ENCODE results near the gene AMY1C.
"Not testable (repeated sequence)": the region's sequence is repeated elsewhere in the genome, so short reads cannot be mapped to it uniquely, and the experiment has no call there.

Gene AMY1C

GRCh38 chr1:103749598-103749997 lies at the start of gene AMY1C:
AMY1C (plus strand) TSS chr1:103749898; CDS start chr1:103750470, 572 bp downstream.
- not testable (repeated sequence) for DNase-seq (ENCODE audit: low spot score); H3K27ac Mint-ChIP-seq; H3K4me1 Mint-ChIP-seq (ENCODE audit: low read depth); H3K27me3 Mint-ChIP-seq (ENCODE audit: low read depth); H3K4me3 Mint-ChIP-seq; H3K36me3 Mint-ChIP-seq (ENCODE audit: low read depth); H3K9me3 Mint-ChIP-seq

- DNase-seq (ENCODE audit: low spot score); H3K4me1 Mint-ChIP-seq (ENCODE audit: low read depth); H3K4me3 Mint-ChIP-seq; H3K27me3 Mint-ChIP-seq (ENCODE audit: low read depth); H3K36me3 Mint-ChIP-seq (ENCODE audit: low read depth); H3K27ac Mint-ChIP-seq; H3K9me3 Mint-ChIP-seq: not testable (repeated sequence)
Observed at GRCh38 chr1:103700669-103701068, 49.0 kb upstream of the AMY1C start.

- not testable (repeated sequence) for H3K36me3 Mint-ChIP-seq (ENCODE audit: low read depth); H3K4me1 Mint-ChIP-seq (ENCODE audit: low read depth); H3K4me3 Mint-ChIP-seq; DNase-seq (ENCODE audit: low spot score); H3K27me3 Mint-ChIP-seq (ENCODE audit: low read depth); H3K9me3 Mint-ChIP-seq; H3K27ac Mint-ChIP-seq
Observed at GRCh38 chr1:103701256-103701655, 48.4 kb upstream of the AMY1C start.

GRCh38 chr1:103707670-103708069 lies 42.0 kb upstream of the AMY1C start:
- H3K36me3 Mint-ChIP-seq (ENCODE audit: low read depth); H3K27ac Mint-ChIP-seq; H3K4me3 Mint-ChIP-seq; DNase-seq (ENCODE audit: low spot score); H3K4me1 Mint-ChIP-seq (ENCODE audit: low read depth); H3K9me3 Mint-ChIP-seq; H3K27me3 Mint-ChIP-seq (ENCODE audit: low read depth): not testable (repeated sequence)

- H3K36me3 Mint-ChIP-seq (ENCODE audit: low read depth); H3K27me3 Mint-ChIP-seq (ENCODE audit: low read depth); H3K27ac Mint-ChIP-seq; H3K4me3 Mint-ChIP-seq; H3K4me1 Mint-ChIP-seq (ENCODE audit: low read depth); DNase-seq (ENCODE audit: low spot score); H3K9me3 Mint-ChIP-seq: not testable (repeated sequence)
Observed at GRCh38 chr1:103710381-103710780, 39.3 kb upstream of the AMY1C start.

- DNase-seq (ENCODE audit: low spot score); H3K4me3 Mint-ChIP-seq; H3K4me1 Mint-ChIP-seq (ENCODE audit: low read depth); H3K27me3 Mint-ChIP-seq (ENCODE audit: low read depth); H3K36me3 Mint-ChIP-seq (ENCODE audit: low read depth); H3K27ac Mint-ChIP-seq; H3K9me3 Mint-ChIP-seq: not testable (repeated sequence)
Observed at GRCh38 chr1:103717404-103717803, 32.3 kb upstream of the AMY1C start.

GRCh38 chr1:103721473-103721872 lies 28.2 kb upstream of the AMY1C start:
- H3K4me3 Mint-ChIP-seq: not testable (repeated sequence)

GRCh38 chr1:103735334-103735733 lies 14.4 kb upstream of the AMY1C start:
- H3K36me3 Mint-ChIP-seq (ENCODE audit: low read depth); H3K4me1 Mint-ChIP-seq (ENCODE audit: low read depth); H3K4me3 Mint-ChIP-seq; H3K9me3 Mint-ChIP-seq; H3K27ac Mint-ChIP-seq; H3K27me3 Mint-ChIP-seq (ENCODE audit: low read depth); DNase-seq (ENCODE audit: low spot score): not testable (repeated sequence)

More at GRCh38 chr1:103721473-103721872, 28.2 kb upstream of the AMY1C start:
- H3K36me3 Mint-ChIP-seq (ENCODE audit: low read depth); DNase-seq (ENCODE audit: low spot score); H3K4me1 Mint-ChIP-seq (ENCODE audit: low read depth); H3K9me3 Mint-ChIP-seq; H3K27me3 Mint-ChIP-seq (ENCODE audit: low read depth); H3K27ac Mint-ChIP-seq: not testable (repeated sequence)

GRCh38 chr1:103738031-103738430 lies 11.7 kb upstream of the AMY1C start:
- not testable (repeated sequence) for H3K4me1 Mint-ChIP-seq (ENCODE audit: low read depth); H3K27ac Mint-ChIP-seq; H3K27me3 Mint-ChIP-seq (ENCODE audit: low read depth); H3K36me3 Mint-ChIP-seq (ENCODE audit: low read depth); H3K4me3 Mint-ChIP-seq; H3K9me3 Mint-ChIP-seq; DNase-seq (ENCODE audit: low spot score)

GRCh38 chr1:103744449-103744848 lies 5.2 kb upstream of the AMY1C start:
- not testable (repeated sequence) for H3K4me3 Mint-ChIP-seq; H3K27me3 Mint-ChIP-seq (ENCODE audit: low read depth); H3K27ac Mint-ChIP-seq

GRCh38 chr1:103745040-103745439 lies 4.7 kb upstream of the AMY1C start:
- H3K27ac Mint-ChIP-seq; H3K4me3 Mint-ChIP-seq; H3K27me3 Mint-ChIP-seq (ENCODE audit: low read depth); H3K9me3 Mint-ChIP-seq; H3K36me3 Mint-ChIP-seq (ENCODE audit: low read depth); DNase-seq (ENCODE audit: low spot score); H3K4me1 Mint-ChIP-seq (ENCODE audit: low read depth): not testable (repeated sequence)

More at GRCh38 chr1:103744449-103744848, 5.2 kb upstream of the AMY1C start:
- not testable (repeated sequence) for H3K36me3 Mint-ChIP-seq (ENCODE audit: low read depth); H3K9me3 Mint-ChIP-seq; DNase-seq (ENCODE audit: low spot score); H3K4me1 Mint-ChIP-seq (ENCODE audit: low read depth)

GRCh38 chr1:103748273-103748672 lies 1.4 kb upstream of the AMY1C start:
- not testable (repeated sequence) for H3K4me3 Mint-ChIP-seq; DNase-seq (ENCODE audit: low spot score); H3K27me3 Mint-ChIP-seq (ENCODE audit: low read depth); H3K9me3 Mint-ChIP-seq; H3K27ac Mint-ChIP-seq; H3K36me3 Mint-ChIP-seq (ENCODE audit: low read depth); H3K4me1 Mint-ChIP-seq (ENCODE audit: low read depth)

GRCh38 chr1:103761896-103762295 lies 12.2 kb downstream of the AMY1C start:
- no peak for DNase-seq (ENCODE audit: low spot score)
- Mint-ChIP-seq H3K27me3 (ENCODE audit: low read depth) (no peaks in the 10 kb centered on the region), H3K4me3 (no peak overlapping the region), H3K36me3 (ENCODE audit: low read depth) (no peaks in the 10 kb centered on the region), H3K4me1 (ENCODE audit: low read depth) (no peaks in the 10 kb centered on the region), H3K9me3 (peaks cover 3% of the 10 kb centered on the region), H3K27ac (no peak overlapping the region)

- no peak for DNase-seq (ENCODE audit: low spot score)
- Mint-ChIP-seq H3K4me1 (ENCODE audit: low read depth) (no peaks in the 10 kb centered on the region), H3K27ac (no peak overlapping the region), H3K9me3 (no peaks in the 10 kb centered on the region), H3K4me3 (no peak overlapping the region), H3K36me3 (ENCODE audit: low read depth) (no peaks in the 10 kb centered on the region), H3K27me3 (ENCODE audit: low read depth) (no peaks in the 10 kb centered on the region)
Observed at GRCh38 chr1:103779932-103780331, 30.2 kb downstream of the AMY1C start.

GRCh38 chr1:103783944-103784377 lies 34.3 kb downstream of the AMY1C start:
- no peak overlapping the region for H3K27ac Mint-ChIP-seq
- H3K4me3 Mint-ChIP-seq: no peak overlapping the region
- no peaks in the 10 kb centered on the region for H3K4me1 Mint-ChIP-seq (ENCODE audit: low read depth)

More at GRCh38 chr1:103783944-103784377, 34.3 kb downstream of the AMY1C start:
- Mint-ChIP-seq H3K9me3 (no peaks in the 10 kb centered on the region), H3K27me3 (ENCODE audit: low read depth) (no peaks in the 10 kb centered on the region), H3K36me3 (ENCODE audit: low read depth) (no peaks in the 10 kb centered on the region)
- DNase-seq (ENCODE audit: low spot score): no peak

Measured in T-helper 2 cell treated with Interferon-gamma antibody and Interleukin-4, amounts not matched to agents 5 μg/mL and 100 μg/mL, for 36 hours (primary cell).